ENCODE results near the gene EFCC1.

Gene EFCC1

DNA sequence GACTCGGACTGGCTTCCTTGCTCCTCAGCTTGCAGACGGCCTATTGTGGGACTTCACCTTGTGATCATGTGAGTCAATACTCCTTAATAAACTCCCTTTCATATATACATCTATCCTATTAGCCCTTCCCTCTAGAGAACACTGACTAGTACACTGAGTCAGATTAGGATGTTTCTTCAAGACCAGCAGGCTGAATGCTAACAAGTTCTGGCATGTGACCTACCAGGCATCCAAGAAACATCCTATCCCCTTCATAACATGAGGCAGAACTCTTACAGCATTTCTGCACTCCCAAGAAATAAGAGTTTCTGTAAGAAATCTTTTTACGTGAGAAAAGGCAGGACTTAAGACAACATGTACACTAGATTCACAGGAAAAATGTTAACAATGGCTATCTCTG, 16.5 kb upstream of the EFCC1 start:
- H3K9me3 ChIP-seq (ENCODE audit: insufficient read depth, low read length) = no peaks in the 10 kb centered on the region
- no peak overlapping the region for H3K9ac ChIP-seq (ENCODE audit: low read length)
- H3K4me2 ChIP-seq (ENCODE audit: low read length) = no peak overlapping the region
- no peaks in the 10 kb centered on the region for H3K27me3 ChIP-seq (ENCODE audit: low read depth, low read length)
- TF ChIP-seq, protein P1, sequence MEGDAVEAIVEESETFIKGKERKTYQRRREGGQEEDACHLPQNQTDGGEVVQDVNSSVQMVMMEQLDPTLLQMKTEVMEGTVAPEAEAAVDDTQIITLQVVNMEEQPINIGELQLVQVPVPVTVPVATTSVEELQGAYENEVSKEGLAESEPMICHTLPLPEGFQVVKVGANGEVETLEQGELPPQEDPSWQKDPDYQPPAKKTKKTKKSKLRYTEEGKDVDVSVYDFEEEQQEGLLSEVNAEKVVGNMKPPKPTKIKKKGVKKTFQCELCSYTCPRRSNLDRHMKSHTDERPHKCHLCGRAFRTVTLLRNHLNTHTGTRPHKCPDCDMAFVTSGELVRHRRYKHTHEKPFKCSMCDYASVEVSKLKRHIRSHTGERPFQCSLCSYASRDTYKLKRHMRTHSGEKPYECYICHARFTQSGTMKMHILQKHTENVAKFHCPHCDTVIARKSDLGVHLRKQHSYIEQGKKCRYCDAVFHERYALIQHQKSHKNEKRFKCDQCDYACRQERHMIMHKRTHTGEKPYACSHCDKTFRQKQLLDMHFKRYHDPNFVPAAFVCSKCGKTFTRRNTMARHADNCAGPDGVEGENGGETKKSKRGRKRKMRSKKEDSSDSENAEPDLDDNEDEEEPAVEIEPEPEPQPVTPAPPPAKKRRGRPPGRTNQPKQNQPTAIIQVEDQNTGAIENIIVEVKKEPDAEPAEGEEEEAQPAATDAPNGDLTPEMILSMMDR (IDR thresholded peaks at IDR 0.05; ENCODE audit: low read depth, low read length) = no peak
- no peak for TF ChIP-seq EZH2phosphoT487 (IDR thresholded peaks at IDR 0.05; ENCODE audit: low read depth)
- H3K4me3 ChIP-seq (ENCODE audit: low read length) = no peak overlapping the region
- no peak overlapping the region for H3K27ac ChIP-seq (ENCODE audit: low read length)
- no peaks in the 10 kb centered on the region for H3K79me2 ChIP-seq (ENCODE audit: low read length)
- H4K20me1 ChIP-seq (ENCODE audit: insufficient read depth, low read length) = no peaks in the 10 kb centered on the region
- no peaks in the 10 kb centered on the region for H3K36me3 ChIP-seq (replicated peaks; ENCODE audit: low read depth, low read length)
- no peaks in the 10 kb centered on the region for H3K4me1 ChIP-seq (ENCODE audit: low read length)
- no peak overlapping the region for H2AFZ ChIP-seq (ENCODE audit: low read depth, low read length)

DNA sequence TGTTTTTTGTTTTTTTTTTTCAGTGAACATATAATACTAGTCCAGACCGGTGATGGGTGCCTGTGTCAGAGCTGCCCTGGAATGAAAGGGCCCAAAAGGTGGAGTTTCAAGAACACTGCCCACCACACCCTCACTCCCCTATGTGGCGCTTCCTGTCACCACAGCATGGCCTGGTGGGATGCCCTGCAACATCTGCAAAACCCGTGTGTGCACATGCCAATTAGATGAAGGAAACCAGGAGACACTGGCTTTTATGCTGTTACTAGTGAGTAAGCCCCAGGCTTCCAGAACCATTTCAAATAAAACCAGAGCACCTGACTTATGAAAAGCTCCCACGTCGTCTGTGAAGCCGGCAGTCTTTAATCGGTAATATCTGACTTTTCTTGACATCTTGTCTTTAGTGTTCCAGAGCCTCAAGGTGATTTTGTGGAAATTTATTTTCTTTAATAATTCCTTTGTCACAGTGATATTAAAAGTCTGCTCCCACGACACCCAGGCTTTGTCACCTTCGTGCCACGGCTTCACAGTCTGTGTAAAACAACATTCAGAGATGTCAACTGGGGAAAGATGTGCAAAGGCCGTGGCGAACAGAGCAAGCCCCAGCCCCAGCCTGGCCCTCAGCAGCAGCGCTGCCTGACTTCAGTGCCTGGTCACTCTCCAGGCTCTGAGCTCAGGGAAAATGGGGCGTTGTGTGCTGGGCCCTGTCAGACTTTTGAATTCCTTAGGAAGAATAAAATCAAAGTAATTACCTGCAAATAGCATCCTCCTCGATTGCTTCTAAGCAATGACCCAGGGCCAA, 13.6 kb upstream of the EFCC1 start:
- Histone ChIP-seq H3K27me3 (ENCODE audit: low read depth, low read length) (no peaks in the 10 kb centered on the region), H3K79me2 (ENCODE audit: low read length) (no peaks in the 10 kb centered on the region), H3K4me2 (ENCODE audit: low read length) (no peak overlapping the region), H3K4me3 (ENCODE audit: low read length) (no peak overlapping the region), H3K27ac (ENCODE audit: low read length) (no peak overlapping the region), H3K36me3 (replicated peaks; ENCODE audit: low read depth, low read length) (no peaks in the 10 kb centered on the region), H4K20me1 (ENCODE audit: insufficient read depth, low read length) (no peaks in the 10 kb centered on the region), H2AFZ (ENCODE audit: low read depth, low read length) (no peak overlapping the region), H3K9ac (ENCODE audit: low read length) (no peak overlapping the region), H3K4me1 (ENCODE audit: low read length) (no peaks in the 10 kb centered on the region), H3K9me3 (ENCODE audit: insufficient read depth, low read length) (no peaks in the 10 kb centered on the region)
- no peak for TF ChIP-seq EZH2phosphoT487 (IDR thresholded peaks at IDR 0.05; ENCODE audit: low read depth)
- TF ChIP-seq, protein P1 (IDR thresholded peaks at IDR 0.05; ENCODE audit: low read depth, low read length) = no peak

DNA sequence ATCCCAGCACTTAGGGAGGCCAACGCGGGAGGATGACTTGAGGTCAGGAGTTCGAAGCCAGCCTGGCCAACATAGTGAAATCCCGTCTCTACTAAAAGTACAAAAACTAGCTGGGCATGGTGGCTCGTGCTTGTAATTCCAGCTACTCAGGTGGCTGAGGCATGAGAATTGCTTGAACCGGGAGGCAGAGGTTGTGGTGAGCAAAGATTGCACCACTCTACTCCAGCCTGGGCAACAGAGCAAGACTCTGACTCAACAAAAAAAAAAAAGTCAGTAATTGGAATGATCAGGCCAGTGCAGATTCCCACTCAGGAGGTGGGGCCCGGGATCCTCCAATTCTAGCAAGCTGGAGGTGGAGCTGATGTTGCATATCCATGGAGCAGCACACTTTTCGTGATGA, 12.8 kb upstream of the EFCC1 start:
- H3K4me1 ChIP-seq (ENCODE audit: low read length) = no peaks in the 10 kb centered on the region
- no peak overlapping the region for H2AFZ ChIP-seq (ENCODE audit: low read depth, low read length)
- H4K20me1 ChIP-seq (ENCODE audit: insufficient read depth, low read length) = no peaks in the 10 kb centered on the region
- H3K9me3 ChIP-seq (ENCODE audit: insufficient read depth, low read length) = no peaks in the 10 kb centered on the region
- no peak overlapping the region for H3K27ac ChIP-seq (ENCODE audit: low read length)
- no peaks in the 10 kb centered on the region for H3K27me3 ChIP-seq (ENCODE audit: low read depth, low read length)
- no peak overlapping the region for H3K4me3 ChIP-seq (ENCODE audit: low read length)
- no peak for TF ChIP-seq EZH2phosphoT487 (IDR thresholded peaks at IDR 0.05; ENCODE audit: low read depth)
- TF ChIP-seq, protein P1 (IDR thresholded peaks at IDR 0.05; ENCODE audit: low read depth, low read length) = no peak
- H3K4me2 ChIP-seq (ENCODE audit: low read length) = no peak overlapping the region
- no peaks in the 10 kb centered on the region for H3K36me3 ChIP-seq (replicated peaks; ENCODE audit: low read depth, low read length)
- no peak overlapping the region for H3K9ac ChIP-seq (ENCODE audit: low read length)
- H3K79me2 ChIP-seq (ENCODE audit: low read length) = no peaks in the 10 kb centered on the region

DNA sequence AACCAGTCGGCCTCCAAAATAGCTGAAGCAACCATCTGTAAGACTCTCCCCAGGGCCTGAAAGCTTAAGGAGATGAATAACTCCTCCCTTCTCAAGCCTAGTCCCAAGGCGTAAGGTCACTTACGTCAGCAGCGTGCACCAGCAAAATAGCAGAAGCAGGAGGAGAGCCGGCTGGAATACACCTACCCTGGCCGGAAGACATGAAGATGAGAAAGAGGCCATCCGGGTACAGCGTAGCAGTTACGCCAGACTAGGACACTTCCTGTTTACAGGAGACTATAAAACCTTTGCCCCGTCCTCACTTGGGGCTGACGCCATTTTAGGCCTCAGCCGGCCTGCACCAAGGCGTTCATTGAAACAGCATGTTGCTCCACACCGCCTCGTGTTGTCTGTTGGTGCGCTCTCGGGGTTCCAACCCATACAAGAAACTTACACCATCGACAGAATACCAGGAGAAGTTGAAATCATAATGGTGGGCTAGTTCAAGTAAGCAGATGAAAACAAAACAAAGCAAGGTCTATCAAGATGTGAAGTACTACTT, 9.7 kb upstream of the EFCC1 start:
- no peaks in the 10 kb centered on the region for H3K36me3 ChIP-seq (replicated peaks; ENCODE audit: low read depth, low read length)
- no peaks in the 10 kb centered on the region for H3K79me2 ChIP-seq (ENCODE audit: low read length)
- no peak for TF ChIP-seq EZH2phosphoT487 (IDR thresholded peaks at IDR 0.05; ENCODE audit: low read depth)
- TF ChIP-seq, protein P1 (IDR thresholded peaks at IDR 0.05; ENCODE audit: low read depth, low read length) = no peak
- no peak overlapping the region for H3K27ac ChIP-seq (ENCODE audit: low read length)
- H3K4me3 ChIP-seq (ENCODE audit: low read length) = no peak overlapping the region
- H3K4me1 ChIP-seq (ENCODE audit: low read length) = peaks cover 5% of the 10 kb centered on the region
- H2AFZ ChIP-seq (ENCODE audit: low read depth, low read length) = no peak overlapping the region
- 0 out of 2 replicates have a peak, but pooled peaks cover 4% of the 10 kb centered on the region for H3K27me3 ChIP-seq (ENCODE audit: low read depth, low read length)
- H4K20me1 ChIP-seq (ENCODE audit: insufficient read depth, low read length) = no peaks in the 10 kb centered on the region
- H3K9me3 ChIP-seq (ENCODE audit: insufficient read depth, low read length) = no peaks in the 10 kb centered on the region
- no peak overlapping the region for H3K4me2 ChIP-seq (ENCODE audit: low read length)
- H3K9ac ChIP-seq (ENCODE audit: low read length) = no peak overlapping the region
